IPS DF 4.7 (cell line): ENCODE measurements around the gene SHH.
"Not testable (repeated sequence)": the region's sequence is repeated elsewhere in the genome, so short reads cannot be mapped to it uniquely, and the experiment has no call there.

Experiments used
- DNase-seq: peaks from one replicate; pipeline ENCODE4 v3.0.0-alpha.2; 2013; ENCODE audit warnings: low spot score; ENCODE audit errors: extremely low read depth

SHH gene

DNA sequence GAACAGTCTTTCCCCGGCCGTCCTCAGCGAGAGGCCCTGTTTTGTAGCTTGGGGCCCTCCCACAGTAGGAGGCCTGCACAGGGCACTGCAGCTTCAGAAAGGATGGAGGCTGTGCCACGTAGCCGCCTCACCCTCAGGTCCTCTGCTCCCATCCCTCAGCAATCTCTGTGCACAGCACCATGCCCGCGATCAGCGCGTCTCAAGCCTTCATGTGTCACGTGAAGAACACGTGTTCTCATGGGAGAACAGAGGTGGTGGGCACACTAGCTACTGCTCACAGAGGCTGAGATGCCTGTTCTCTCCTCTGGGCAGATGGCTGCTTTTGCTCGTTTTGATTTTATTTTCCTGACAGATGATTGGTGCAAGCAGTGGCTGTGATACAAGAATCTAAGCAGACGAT is 8.5 kb upstream of the SHH start:
- no peak for DNase-seq

DNA sequence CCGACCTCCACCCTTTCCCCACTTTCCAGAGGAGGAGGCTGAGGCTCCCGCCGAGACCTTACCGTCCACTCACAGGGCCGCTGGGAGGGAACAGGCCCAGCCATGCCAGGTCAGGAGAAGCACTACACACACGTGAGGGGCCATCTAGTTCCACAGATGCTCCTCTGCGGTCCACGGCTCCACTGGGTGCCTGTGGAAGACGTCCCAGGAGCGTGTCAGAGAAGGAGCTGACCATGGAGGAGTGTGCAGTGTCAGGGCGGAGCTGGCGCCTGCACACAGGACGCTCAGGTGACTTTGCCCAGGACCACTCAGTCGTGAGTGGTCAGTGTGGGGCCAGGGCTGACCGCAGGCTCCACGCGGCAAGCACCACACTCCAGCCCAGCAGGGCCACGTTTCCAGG is 8.0 kb upstream of the SHH start:
- DNase-seq: no peak

DNA sequence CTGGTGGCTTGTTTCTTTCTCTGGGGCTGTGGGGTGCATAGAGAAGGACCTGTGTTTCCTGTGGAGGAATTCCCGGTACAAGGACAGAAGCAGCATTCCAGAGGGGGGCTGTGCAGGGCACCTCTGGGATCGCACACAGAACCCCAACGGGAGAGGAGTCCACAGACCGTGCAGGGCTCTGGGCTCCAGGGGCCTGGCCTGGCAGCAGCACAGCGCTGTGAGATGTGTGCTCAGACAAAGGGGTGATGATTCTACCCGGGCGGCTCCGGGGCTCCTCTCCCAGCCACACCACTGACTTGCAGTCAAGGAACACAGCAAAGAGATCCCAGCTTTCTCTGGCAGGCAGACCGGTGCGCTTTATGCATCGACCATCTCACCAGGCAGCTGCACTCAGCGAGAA is 6.9 kb upstream of the SHH start:
- DNase-seq: no peak

DNA sequence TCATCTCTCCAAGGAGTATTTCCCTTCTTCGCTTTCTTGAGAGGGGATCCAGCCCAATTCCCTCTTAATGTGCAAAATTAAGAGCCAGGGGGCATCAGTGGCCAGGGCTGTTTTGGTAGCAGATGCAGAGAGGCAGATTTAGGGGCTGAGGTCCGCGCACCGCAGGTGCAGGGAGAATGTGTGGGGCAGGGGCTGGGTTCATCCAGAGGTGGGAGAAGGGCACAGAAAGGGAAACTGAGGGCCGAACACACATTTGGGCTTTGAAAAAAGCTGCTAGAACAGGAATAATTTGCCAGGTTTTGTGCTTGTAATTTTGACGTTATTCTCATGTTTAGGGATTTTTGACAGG is 6.5 kb upstream of the SHH start:
- no peak for DNase-seq

DNA sequence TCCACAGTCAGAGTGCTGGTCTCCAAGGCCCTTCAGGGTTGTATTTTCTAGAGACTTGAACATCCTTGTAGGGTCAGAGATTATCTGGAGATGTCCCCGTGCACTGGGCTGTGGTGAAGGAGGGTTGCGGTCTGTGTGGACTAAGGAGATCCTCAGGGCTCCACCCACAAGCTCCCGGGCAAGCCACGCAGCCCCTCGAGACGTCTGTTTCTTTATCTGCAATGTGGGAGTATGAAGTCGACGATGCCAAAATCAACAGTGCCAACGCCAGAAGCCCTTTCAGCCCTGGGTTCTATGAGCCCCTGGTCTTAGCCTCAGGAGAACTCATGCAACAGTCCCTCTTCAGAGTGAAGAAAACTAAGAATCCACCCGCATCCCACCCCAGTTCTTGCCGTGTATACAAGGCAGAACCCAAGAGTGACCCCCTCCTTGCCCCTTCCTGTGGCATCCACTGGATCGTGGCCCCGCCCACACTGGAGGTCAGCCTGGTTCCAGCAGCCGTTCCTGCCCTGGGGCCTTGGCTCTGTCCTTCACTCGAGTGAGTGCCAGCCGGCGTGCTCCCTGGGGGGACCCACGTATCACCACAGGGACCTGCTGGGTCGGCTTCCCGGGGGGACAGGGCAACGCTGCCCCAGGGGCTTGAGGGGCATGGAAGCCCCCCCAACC is 6.0 kb upstream of the SHH start:
- DNase-seq: no peak

DNA sequence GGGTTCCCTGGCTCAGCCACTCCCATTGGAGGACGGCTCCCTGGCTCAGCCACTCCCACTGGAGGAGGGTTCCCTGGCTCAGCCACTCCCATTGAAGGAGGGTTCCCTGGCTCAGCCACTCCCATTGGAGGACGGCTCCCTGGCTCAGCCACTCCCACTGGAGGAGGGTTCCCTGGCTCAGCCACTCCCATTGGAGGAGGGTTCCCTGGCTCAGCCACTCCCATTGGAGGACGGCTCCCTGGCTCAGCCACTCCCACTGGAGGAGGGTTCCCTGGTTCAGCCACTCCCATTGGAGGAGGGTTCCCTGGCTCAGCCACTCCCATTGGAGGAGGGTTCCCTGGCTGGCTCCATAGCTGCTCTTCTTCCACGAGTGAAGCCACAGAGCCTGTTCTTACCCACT is 5.3 kb upstream of the SHH start:
- DNase-seq: not testable (repeated sequence)

DNA sequence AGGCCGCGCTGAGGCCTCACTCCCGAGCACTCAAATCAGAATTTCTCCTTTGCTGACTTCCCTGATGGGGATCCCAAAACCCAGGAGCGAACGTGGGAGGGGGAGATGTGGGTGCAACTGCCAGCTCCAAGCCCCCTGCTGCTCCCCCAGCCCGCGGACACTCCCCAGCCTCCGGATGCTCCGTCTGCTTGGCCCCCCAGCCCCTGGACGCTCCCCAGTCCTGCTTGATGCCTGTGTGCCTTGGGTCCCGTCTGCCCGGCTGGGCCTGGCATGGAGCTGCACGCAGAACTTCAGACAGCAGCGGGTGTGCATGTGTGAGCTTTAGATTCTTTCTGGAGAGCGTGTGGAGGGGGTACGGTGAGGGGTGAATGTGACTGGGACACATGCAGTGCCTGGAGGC is 4.7 kb upstream of the SHH start:
- DNase-seq: no peak

DNA sequence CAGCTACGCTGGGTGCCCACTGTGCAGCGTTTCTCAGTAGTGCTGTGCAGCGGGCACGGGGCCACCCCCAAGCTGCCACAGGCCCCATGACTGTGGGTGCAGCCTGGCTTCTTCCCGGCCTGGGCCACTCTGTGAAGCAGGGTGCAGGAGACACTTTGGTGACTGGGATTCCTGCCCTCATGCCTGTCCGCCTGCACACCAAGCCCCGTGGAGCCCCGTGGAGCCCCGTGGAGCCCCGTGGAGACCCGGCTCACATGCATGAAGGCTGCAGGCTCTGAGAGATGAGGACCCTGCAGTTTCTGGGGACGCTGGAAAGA is 3.9 kb upstream of the SHH start:
- no peak for DNase-seq

DNA sequence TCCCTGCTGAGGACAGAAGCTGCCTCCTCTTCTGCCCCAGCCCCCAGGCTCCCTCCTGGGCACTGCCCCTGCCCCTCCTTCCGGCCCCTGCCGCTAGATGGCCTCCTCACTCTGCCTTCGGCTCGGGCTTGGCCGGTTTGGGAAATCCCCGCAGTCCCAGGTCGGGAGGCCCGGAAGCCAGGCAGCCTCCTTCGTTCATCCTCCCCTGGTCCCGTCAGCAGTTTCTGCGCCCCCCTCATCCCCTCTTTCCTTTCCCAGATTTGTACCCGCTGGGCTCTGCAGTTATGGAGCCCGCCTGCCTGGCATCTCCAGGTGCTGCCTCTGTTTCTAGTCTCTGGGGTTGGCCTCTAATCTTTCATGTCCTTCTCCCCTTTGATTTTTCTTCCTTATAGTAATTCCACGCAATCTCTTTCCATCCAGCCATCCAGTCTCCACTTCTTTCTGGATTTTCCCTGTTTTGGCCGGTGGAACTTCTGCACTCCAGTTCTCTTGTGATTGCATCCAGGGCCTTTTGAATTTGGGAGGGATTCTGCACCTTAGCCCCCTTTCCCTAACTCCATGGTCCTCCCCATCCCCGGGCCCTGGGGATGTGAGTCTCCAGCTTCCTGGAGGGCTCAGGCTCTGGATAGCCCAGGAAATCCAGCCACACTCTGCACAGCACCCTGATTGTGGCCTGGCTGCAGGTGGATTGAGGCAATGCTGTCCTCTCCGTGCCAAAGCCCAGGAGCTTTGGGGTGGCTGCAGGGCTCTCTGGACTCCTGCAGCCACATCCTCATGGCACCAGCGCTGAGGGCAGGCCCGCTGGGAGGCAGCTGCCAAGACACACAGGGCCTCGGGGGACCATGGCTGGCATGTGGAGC is 3.3 kb upstream of the SHH start:
- DNase-seq: no peak

DNA sequence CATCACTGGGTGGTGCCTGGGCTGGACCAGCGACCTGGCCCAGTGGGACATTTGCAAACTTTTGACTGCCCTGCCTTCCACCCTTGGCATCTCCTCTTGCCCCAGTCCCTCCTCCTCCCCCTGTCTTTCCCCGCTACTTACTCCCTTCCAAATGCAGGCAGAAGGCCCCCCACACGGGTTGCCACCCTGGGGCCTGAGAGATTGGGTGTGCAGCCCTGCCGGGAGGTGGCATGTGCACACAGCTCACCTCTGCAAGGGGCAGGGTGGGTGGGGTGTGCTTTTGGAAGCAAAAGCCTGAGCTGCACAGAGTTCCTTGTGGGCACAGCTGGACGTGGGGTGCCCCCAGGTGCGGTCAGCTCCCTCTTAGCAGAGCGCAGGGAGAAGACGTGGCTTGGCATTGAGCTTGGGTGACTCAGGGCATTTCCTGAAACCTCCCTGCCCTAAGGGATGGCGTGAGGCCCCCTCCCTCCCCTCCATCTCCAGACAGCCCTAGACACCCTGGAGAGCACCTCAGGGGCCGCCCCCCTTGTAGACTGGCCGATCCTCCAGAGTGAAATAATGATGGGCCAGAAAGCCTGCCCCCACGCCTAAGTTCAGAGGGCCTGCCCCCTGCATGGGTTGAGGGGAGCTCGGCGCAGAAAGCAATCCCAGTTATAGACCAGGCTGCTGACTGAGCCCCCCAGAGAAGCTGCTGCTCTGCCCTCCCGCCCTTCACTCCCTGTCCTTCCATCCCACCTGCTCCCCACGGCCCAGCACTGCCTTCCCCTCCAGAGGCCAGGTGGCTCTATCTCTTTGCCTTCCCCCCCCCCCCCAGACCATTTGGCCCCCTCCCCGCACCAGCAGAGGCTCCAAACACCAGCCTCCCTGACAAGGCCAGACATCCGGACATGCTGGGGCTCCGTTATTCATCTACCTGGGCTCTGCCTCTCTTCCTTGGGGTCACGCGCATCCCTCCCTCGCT is 2.3 kb upstream of the SHH start:
- no peak for DNase-seq

DNA sequence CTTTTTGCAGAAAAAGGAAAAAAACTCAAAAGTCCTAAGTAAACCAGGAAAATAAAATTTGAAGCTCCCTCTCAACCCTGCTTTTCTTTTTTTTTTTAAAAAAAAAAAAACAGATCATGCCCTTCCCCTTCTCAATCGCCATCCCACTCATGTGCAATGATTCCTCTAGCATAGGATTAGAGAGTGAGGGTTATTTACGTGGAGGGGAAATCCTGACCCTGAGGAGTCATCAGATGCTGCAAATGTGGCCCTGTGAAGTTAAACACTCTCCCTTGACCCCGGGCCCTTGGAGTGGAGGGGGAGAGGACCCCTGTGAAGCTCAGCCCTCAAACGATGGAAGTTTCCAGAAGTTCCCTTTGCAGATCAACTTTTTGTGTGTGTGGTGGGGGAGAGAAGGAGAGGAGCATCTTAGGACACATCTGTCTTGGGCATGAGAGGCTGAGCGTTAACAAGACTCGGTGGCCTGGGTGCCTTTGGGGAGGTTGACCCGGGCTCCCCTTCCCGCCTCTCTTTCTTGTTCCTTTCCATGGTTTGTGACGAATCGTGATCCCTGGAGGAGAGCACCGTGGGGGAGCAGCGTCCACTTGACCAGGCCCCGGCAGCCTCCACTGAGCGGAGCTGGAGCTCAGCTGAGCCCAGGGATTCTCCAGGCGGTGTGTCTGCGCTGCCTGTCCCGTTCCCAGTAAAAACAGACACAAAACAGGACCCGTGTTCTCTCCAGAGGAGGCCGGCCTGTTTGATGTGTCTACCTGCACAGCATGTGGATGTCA is 1.5 kb upstream of the SHH start:
- DNase-seq: no peak

DNA sequence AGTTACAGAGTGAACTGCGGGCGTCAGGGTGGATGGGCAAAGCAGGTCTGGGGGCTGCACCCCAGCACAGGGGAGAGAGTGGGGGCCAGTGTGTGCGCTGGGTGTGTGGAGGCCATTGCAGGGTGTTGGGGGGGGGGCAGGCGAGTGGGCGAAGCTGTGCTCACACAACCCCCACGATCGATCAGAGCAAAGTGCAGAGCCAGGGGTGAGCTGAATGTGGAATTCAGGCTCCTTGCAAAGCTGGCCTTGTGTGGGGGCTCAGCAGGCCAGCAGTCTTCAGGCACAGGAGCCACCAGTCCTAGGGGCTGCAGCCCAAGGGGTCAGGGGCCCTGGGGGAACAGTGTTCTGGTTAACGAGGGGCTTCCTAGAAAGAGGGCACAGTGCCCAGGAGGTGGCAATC is 862 bp upstream of the SHH start:
- DNase-seq: no peak

DNA sequence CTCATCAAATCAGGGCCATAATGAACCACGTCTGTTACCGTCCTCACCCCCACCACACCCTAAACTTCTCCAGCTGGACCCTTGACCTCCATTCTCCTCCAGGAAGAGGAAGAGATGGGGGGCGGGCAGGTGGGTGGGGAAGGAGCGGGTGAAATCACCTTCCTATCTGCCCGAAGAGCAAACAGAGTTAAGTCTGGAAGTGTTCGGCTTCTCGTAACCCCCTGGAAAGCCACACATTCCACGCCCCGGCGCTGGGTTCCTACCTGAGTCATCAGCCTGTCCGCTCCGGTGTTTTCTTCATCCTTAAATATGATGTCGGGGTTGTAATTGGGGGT is 736 bp downstream of the SHH start:
- no peak for DNase-seq

DNA sequence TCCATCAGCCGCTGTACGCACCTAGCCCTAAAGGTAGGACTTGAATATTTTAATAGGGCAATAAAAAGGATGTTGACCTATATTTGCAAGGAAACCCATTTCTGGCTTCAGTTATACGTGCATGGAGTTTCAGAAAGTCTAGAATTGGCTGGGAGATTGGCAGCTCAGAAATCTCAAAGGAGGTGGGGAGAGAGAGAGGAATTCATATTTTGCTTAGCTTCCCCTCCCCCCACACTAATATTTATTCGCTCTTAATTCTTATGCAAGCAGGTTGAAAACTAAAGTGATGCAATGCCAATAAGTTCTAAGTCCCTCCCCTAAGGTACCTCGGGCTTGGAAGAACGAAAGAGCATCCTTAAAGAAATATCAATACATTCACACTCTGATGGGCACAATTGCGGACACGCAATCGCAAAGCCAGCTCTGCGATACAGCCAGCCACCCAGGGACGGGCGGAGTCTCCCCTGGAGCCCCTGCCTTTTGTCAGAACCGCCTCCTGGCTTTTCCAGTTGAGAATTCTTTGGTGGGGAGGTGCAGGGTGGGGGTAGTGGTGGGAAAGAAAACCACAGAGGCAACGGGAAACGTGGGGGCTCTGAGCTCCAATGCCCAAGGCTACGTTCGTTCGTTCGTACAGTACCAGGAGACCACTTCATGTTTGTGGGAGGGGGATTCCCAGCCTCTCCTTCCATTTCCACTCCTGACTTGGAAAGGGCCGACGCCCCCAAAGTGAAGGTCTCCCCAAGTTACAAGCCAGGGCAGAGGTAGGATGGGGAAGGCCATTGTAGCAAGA is 1.3 kb downstream of the SHH start:
- DNase-seq: no peak

DNA sequence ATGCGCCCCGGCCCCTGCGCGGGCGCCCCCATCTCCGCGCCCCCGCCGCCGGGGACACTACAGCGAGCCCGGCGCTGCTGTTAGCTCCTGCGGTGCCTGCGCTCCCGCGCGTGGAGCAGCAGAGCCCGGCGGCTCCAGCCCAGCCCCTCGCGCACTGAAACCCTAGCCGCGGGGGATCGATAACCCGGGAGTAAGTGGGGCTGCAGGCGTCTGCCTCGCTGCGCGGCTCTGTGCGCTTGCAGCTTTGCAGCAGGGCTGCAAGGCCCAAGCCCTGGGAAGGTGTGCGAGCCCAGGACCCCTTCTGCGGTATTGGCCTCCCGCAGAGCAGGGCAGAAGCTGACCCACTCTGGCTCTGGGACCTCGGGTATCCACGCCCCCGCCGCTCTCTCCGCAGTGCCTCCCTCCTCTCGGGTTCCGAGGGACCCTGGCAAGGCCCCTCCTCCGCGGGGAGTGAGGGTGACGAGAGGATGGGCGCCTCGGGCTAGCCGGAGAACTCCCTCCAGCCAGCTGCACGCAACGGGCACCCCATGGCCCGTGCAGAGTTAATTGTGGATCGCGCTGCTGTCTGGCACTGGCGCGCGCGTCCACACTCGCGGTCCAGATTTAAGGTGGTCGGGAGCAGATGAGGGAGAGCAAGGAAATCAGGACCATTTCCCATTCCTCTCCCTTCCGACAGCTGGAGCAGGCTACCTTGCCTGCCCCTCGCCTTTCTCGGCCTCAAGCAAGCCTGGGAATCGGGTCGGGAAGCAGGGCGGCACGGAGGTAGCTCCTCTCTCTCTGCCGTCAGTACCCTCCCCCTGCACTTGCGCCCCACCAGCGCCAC is 2.1 kb downstream of the SHH start:
- no peak for DNase-seq

DNA sequence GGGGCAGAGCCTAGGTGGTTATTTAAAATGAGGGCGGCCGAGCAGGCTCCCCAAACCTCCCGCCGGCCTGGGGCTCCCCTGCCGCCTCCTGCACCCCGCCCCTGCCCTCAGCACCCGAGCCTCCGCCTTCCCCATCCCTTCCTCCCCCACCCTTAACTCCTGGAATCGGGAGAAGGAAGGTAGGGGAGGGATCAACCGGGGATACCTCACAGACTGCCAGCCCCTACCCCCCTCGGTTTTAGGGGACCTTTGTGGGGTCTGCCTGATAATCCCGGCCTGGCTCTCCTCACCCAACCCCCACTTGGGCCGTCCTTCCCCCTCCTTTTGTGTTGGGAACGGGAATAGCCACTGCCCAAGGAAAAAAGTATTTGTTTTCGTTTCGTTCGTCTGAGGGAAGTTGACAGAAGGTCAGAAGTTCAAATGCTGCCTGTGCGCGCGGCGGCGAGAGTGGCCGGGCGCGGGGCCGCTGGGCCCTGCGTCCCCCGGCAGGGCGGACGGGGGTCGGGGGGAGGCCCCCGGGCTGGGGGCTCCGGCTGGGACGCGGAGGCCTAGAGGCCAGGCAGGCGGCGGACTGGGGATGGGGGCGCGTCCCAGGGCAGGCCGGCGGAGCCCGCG is 2.8 kb downstream of the SHH start:
- no peak for DNase-seq

DNA sequence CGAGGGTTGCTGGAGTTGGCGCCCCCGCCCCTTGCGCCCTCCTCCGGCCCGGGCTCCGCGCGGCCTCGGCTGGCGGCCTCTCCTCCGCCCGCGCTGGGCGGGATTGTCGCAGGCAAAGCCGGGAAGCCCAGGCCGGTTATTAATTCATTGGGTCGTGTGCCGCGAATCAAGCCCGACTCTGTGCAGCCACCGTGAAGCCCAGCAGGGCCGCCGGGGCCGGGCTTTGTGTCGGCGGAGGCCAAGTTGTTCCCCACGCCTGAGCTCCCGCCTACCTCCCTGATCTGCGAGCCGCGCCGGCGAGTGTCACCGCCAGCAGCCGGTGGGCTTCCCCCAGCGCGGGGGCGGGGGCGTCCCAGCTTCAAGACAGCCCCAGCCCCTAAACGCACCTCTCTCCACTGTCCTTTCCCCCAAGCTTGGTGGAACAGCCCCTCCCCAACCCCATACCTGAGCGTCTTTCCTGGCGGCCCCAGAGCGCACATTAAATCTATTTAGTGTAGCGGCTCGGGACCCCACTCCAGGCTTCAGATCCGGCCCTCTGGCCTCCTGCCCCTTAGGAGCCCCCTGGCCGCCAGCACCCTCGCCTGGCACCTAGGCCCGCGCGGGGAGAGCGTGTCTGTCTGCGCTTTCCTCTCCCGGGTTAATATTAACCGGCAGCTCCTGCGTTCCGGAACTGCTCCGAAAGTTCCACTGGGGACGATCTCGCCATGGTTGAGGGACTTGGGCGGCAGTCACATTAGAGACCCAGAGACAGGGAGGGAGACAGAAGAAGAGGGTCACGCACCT is 3.5 kb downstream of the SHH start:
- DNase-seq: no peak

DNA sequence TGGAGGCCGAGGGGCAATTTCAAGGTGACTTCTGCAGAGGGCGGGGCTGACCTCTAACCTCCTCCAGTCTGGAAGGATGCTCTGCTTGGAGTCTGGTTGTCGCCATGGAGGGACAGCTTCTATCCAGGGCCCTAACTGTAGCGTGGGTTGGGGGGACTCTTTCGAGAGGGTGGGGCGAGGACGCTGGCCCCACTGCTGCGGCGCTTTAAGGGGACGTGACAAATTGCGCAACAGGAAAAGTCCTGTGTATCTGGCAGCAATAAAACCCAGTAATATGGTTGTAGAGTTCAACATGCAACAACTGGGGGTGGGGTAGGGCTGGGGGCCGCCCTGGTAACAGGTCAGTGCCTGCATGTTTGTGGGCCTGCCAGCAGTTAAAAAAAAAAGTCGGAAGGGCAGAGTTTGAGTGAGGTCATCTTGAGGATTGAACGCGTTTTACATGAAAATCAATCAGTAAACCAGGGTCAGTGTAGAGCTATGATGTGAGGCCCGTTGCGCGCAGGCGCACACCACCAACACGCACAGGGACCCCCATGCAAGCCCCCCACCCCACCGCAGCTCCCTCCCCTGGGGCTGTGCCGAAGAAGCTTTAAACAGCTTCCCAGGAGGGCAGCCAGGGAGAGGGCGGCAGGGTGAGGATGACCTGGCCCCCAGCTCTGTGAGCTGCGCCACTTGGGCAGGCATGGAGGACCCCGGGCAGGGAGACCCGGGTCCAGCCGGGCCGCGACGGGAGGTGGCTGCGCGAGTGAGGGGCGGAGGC is 4.3 kb downstream of the SHH start:
- no peak for DNase-seq
